Esophagus muscularis mucosa (tissue), 4 donors: ENCODE data around the gene FAM89A.

ENCODE experiments used
- CTCF ChIP-seq, 3 experiments: fragments of 200-600 bp in 2 of 3; fragments of 450-650 bp in 1 of 3; sonication (generic) in 2 of 3; IDR thresholded peaks; one replicate each; pipeline ENCODE4 v1.5.1; 2017 to 2019; ENCODE audit warnings: antibody characterized with exemption in 3 of 3, mild to moderate bottlenecking in 2 of 3, moderate library complexity in 1 of 3
- EP300 ChIP-seq: sonication (generic); formaldehyde crosslinking; IDR thresholded peaks from one replicate; pipeline ENCODE4 v1.6.1; 2017; ENCODE audit warnings: antibody characterized with exemption
- POLR2A ChIP-seq: fragments of 450-650 bp; IDR thresholded peaks from one replicate; pipeline ENCODE4 v1.6.1; 2017; ENCODE audit warnings: antibody characterized with exemption, moderate library complexity, mild to moderate bottlenecking, low read depth
- POLR2AphosphoS5 ChIP-seq, 2 donors: sonication (generic); formaldehyde crosslinking; IDR thresholded peaks; one replicate each; pipeline ENCODE4 v1.6.1; 2017; ENCODE audit warnings: antibody characterized with exemption in 2 of 2

GRCh38 chr1:231078250-231078649 lies 38.2 kb upstream of the FAM89A start:
- no peak for TF ChIP-seq CTCF (IDR thresholded peaks at IDR 0.05)
- TF ChIP-seq POLR2AphosphoS5 (IDR thresholded peaks at IDR 0.05): no peak
- no peak for TF ChIP-seq POLR2A
- no peak for TF ChIP-seq EP300
